GM12878 (cell line): ENCODE data around the gene SZRD1. TPM values are rescaled to one million over a fixed set of nuclear protein-coding genes. Genes with fewer than 3 reads are reported as not detected.

Experiments used
- ATAC-seq: fragments of 200-7000 bp; cut with Tn5 transposase; 3 replicates; pipeline ENCODE4 v1.9.1; 2020; ENCODE audit warnings: mild to moderate bottlenecking, moderate library complexity
- BruUV-seq: library from RNA; stranded (reverse); fragments of 400-500 nt; replicated peaks from 2 replicates; lab custom pipeline; 2021; lab: Mats Ljungman, UMichigan
- CTCF ChIA-PET: fragments of 300-600 bp; sonication (Branson Sonifier 250); formaldehyde crosslinking; extraction: SDS; loops from one replicate; lab custom pipeline; 2021; ENCODE audit warnings: inconsistent platforms; lab: Yijun Ruan, JAX
- POLR2A ChIA-PET: fragments of 350-600 bp; formaldehyde crosslinking; extraction: SDS; loops from one replicate; lab custom pipeline; 2021; ENCODE audit warnings: inconsistent platforms; lab: Charles Lee
- RAD21 ChIA-PET: fragments of 300-600 bp; sonication (Branson Sonifier 250); formaldehyde crosslinking; loops from one replicate; lab custom pipeline; 2023; ENCODE audit warnings: antibody characterized with exemption; ENCODE audit not compliant: unreplicated experiment; lab: Charles Lee
- SMC1A ChIA-PET: fragments of 300-600 bp; sonication (Branson Sonifier 250); formaldehyde crosslinking; loops from one replicate; lab custom pipeline; 2023; ENCODE audit not compliant: unreplicated experiment, uncharacterized antibody; lab: Charles Lee
- DNase-seq: peaks from one replicate; pipeline ENCODE4 v3.0.0-alpha.2; 2011; ENCODE audit warnings: low read depth, low spot score
- FAIRE-seq: peaks from 3 replicates; lab custom pipeline; 2011; peaks lifted over from hg19 to GRCh38; lab: Jason Lieb, UNC
- H2AFZ ChIP-seq: 2 replicates; pipeline ENCODE4 v1.6.0; 2011; ENCODE audit warnings: low read depth, low read length, control low read depth; ENCODE audit not compliant: control insufficient read depth
- H3K27ac ChIP-seq: 2 replicates; pipeline ENCODE4 v1.5.1; 2011; ENCODE audit warnings: control low read depth; ENCODE audit not compliant: control insufficient read depth, insufficient read depth
- H3K27me3 ChIP-seq, 2 experiments: replicated peaks in 1 of 2; 2 replicates each; pipeline versions ENCODE4 v1.6.0 to v1.6.1; 2011; ENCODE audit warnings: low read length in 1 of 2; ENCODE audit not compliant: control insufficient read depth in 2 of 2, insufficient read depth in 2 of 2
- H3K36me3 ChIP-seq, 2 experiments: 2 replicates each; pipeline ENCODE4 v1.5.1; 2011; ENCODE audit warnings: low read length in 1 of 2; ENCODE audit not compliant: control insufficient read depth in 2 of 2, insufficient read depth in 2 of 2
- H3K4me1 ChIP-seq: 2 replicates; pipeline ENCODE4 v1.6.1; 2011; ENCODE audit warnings: mild to moderate bottlenecking, low read length, moderate library complexity, mixed read lengths; ENCODE audit not compliant: control insufficient read depth, insufficient read depth
- H3K4me2 ChIP-seq: 2 replicates; pipeline ENCODE4 v1.6.0; 2011; ENCODE audit warnings: control low read depth; ENCODE audit not compliant: control insufficient read depth, insufficient read depth
- H3K4me3 ChIP-seq: fragments of 200-600 bp; sonication (generic); 2 replicates; pipeline ENCODE4 v1.5.1; 2016
- H3K79me2 ChIP-seq: 2 replicates; pipeline ENCODE4 v1.6.0; 2011; ENCODE audit warnings: low read length; ENCODE audit not compliant: control insufficient read depth, insufficient read depth
- H3K9ac ChIP-seq: 2 replicates; pipeline ENCODE4 v1.8.0; 2011; ENCODE audit warnings: low read length, control low read depth, mixed read lengths; ENCODE audit not compliant: control insufficient read depth, insufficient read depth
- H3K9me3 ChIP-seq: replicated peaks from 3 replicates; pipeline ENCODE4 v1.5.1; 2011; ENCODE audit warnings: mild to moderate bottlenecking, low read length; ENCODE audit not compliant: control insufficient read depth, insufficient read depth
- H4K20me1 ChIP-seq: 2 replicates; pipeline ENCODE4 v1.6.0; 2011; ENCODE audit not compliant: control insufficient read depth, insufficient read depth
- NFYB ChIP-seq: IDR thresholded peaks from 2 replicates; pipeline ENCODE4 v1.6.1; 2011; ENCODE audit warnings: low read depth, mild to moderate bottlenecking, low read length, improper control_type of control experiment, moderate library complexity; ENCODE audit not compliant: insufficient read depth
- ZNF592 ChIP-seq: fragments of 450-650 bp; IDR thresholded peaks from 2 replicates; pipeline ENCODE4 v1.6.1; 2017; ENCODE audit warnings: mild to moderate bottlenecking, moderate library complexity
- WGBS: methylation state at CpG from one replicate; pipeline ENCODE4 v1.1.6; 2016; ENCODE audit warnings: low lambda C conversion rate; ENCODE audit not compliant: insufficient replicate concordance, insufficient coverage; ENCODE audit errors: missing lambda C conversion rate; 5-methylcytosine and 5-hydroxymethylcytosine counted together
- in situ Hi-C: fragments of 300-500 bp; cut with MboI; formaldehyde crosslinking; loops from 9 replicates; pipeline ENCODE4 v1.14.3; 2018; ENCODE audit warnings: mixed read lengths
- intact Hi-C: fragments of 100-400 bp; cut with micrococcal nuclease; formaldehyde crosslinking; loops from one replicate; pipeline ENCODE4 v1.14.2; 2022; ENCODE audit not compliant: unreplicated experiment
- polyA plus RNA-seq, 11 experiments: library from polyadenylated mRNA; depleted of rRNA in 4 of 11; unstranded in 6 of 11; stranded (reverse) in 5 of 11; fragments of >200 nt; fragmentation: Nextera tagmentation in 4 of 11; fragmentation: Illumina TruSeq in 1 of 11; extraction: Ambion mirVana in 4 of 11; extraction: Trizol in 1 of 11; gene quantifications; 1 replicate in 1 of 11; 2 replicates in 10 of 11; pipeline versions ENCODE4 v1.2.1 to v1.2.3, GENCODE V29; 2011 to 2016; ENCODE audit warnings: inconsistent platforms in 2 of 11, missing spikeins in 2 of 11, low read depth in 1 of 11
- total RNA-seq, 4 experiments: library from RNA; depleted of rRNA in 3 of 4; stranded (reverse); fragments of >200 nt in 3 of 4; fragmentation: Illumina TruSeq in 1 of 4; extraction: Trizol in 1 of 4; gene quantifications; 2 replicates each; pipeline versions ENCODE4 v1.2.1 to v1.2.3, GENCODE V29; 2013 to 2021

Gene SZRD1
- total and polyA plus RNA-seq, 10 of the 15 experiments (the other 5 are each of a cell fraction or from before 2014, with no cell fraction given): 5.6 to 213 (median 113) TPM

- 77% methylated on average over 3 of the region's 3 CpGs for WGBS
- no peak for DNase-seq
- Histone ChIP-seq H3K27ac (no peak overlapping the region), H3K4me2 (no peak overlapping the region), H4K20me1 (no peaks in the 10 kb centered on the region), H2AFZ (peak overlapping the region; percentile 10; the same call in 1 of the 2 replicates), H3K9me3 (no peaks in the 10 kb centered on the region), H3K9ac (no peak overlapping the region), H3K27me3 (no peaks in the 10 kb centered on the region), H3K4me1 (peaks cover 9% of the 10 kb centered on the region)
- ChIA-PET POLR2A (interaction anchor here (0.6 kb wide), 1 partner anchor 52 kb away, joined by 3 read pairs; no protein-coding TSS in a partner anchor), SMC1A (interaction anchor here (0.7 to 1.4 kb wide), 3 partner anchors 10 to 61 kb away, joined by 3 read pairs; partner anchors contain the start of gene NECAP2)
- intact Hi-C loops: no loop called here
- TF ChIP-seq NFYB (peak; percentile 67), ZNF592 (no peak)
- TF ChIP-seq, all 136 proteins: peak for 1
- no peak overlapping the region for H3K4me3 ChIP-seq
- CTCF ChIA-PET: interaction anchor here (1.5 kb wide), 1 partner anchor 9 kb away, joined by 4 read pairs; no protein-coding TSS in a partner anchor
- H3K79me2 ChIP-seq: no peaks in the 10 kb centered on the region
- ATAC-seq: peak; percentile 61; the same call in 2 of the 3 replicates
- RAD21 ChIA-PET: no interaction called here
- H3K36me3 ChIP-seq: no peaks in the 10 kb centered on the region
- BruUV-seq: no TSS peak
- in situ Hi-C loops: no loop called here
- no peak for FAIRE-seq
Observed at GRCh38 chr1:16430606-16431005, 63.6 kb downstream of the SZRD1 start.
